ENCODE measurements around the gene MRPL11.

DNA sequence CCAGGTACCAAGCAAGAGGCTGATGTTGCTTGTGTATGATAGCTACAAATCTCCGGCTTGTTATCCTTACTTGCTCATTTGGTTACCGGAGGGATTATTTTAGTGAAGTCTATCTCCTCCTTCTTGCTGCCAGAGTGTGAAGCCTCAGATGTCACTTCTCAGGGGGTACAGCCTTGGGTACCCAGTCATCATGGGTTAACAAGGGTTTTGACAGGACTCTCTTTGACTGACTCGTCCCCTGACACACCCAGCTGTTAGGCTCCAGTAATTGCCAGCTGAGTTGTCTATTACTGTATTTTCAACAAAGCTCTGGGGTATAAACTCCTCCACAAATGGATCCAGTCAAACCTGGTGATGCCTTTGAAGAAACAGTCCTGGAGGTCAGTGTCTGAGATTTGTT lies 16.2 kb upstream of the MRPL11 start:
- TF ChIP-seq, protein P1, sequence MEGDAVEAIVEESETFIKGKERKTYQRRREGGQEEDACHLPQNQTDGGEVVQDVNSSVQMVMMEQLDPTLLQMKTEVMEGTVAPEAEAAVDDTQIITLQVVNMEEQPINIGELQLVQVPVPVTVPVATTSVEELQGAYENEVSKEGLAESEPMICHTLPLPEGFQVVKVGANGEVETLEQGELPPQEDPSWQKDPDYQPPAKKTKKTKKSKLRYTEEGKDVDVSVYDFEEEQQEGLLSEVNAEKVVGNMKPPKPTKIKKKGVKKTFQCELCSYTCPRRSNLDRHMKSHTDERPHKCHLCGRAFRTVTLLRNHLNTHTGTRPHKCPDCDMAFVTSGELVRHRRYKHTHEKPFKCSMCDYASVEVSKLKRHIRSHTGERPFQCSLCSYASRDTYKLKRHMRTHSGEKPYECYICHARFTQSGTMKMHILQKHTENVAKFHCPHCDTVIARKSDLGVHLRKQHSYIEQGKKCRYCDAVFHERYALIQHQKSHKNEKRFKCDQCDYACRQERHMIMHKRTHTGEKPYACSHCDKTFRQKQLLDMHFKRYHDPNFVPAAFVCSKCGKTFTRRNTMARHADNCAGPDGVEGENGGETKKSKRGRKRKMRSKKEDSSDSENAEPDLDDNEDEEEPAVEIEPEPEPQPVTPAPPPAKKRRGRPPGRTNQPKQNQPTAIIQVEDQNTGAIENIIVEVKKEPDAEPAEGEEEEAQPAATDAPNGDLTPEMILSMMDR (IDR thresholded peaks at IDR 0.05), result no peak
- TF ChIP-seq POLR2A (IDR thresholded peaks at IDR 0.05), result no peak

All from Peyer's patch (tissue), 4 donors.